Activated CD8-positive, alpha-beta memory T cell treated with anti-CD3 and anti-CD28 coated beads, Interleukin-2, amount 50 U/mL, for 48 hours (primary cell): ENCODE results near the gene CARF.
A peak's percentile ranks its signal among the peaks of the same experiment; 100 is the strongest.
"Not testable (repeated sequence)": the region's sequence is repeated elsewhere in the genome, so short reads cannot be mapped to it uniquely, and the experiment has no call there.

ENCODE experiments used
- DNase-seq: peaks from one replicate; pipeline ENCODE4 v3.0.0-alpha.2; 2020

Gene CARF

GRCh38 chr2:202934456-202934855 lies 22.4 kb downstream of the CARF start:
- DNase-seq = no peak

GRCh38 chr2:202938960-202939359 lies 26.9 kb downstream of the CARF start:
- DNase-seq = no peak

GRCh38 chr2:202941771-202942170 lies 29.7 kb downstream of the CARF start:
- no peak for DNase-seq

- no peak for DNase-seq
Measured at GRCh38 chr2:202944408-202944807, 32.3 kb downstream of the CARF start.

- DNase-seq = no peak
Measured at GRCh38 chr2:202944816-202945215, 32.7 kb downstream of the CARF start.

GRCh38 chr2:202945497-202945896 lies 33.4 kb downstream of the CARF start:
- DNase-seq = no peak

GRCh38 chr2:202949333-202949732 lies 37.3 kb downstream of the CARF start:
- DNase-seq = not testable (repeated sequence)

- DNase-seq = no peak
Measured at GRCh38 chr2:202950592-202950991, 38.5 kb downstream of the CARF start.

GRCh38 chr2:202960524-202960923 lies 48.4 kb downstream of the CARF start:
- DNase-seq = no peak

GRCh38 chr2:202963712-202964111 lies 51.6 kb downstream of the CARF start:
- DNase-seq = no peak

- no peak for DNase-seq
Measured at GRCh38 chr2:202965810-202966460, 53.9 kb downstream of the CARF start.

GRCh38 chr2:202969404-202969803 lies 57.3 kb downstream of the CARF start:
- DNase-seq = not testable (repeated sequence)

- no peak for DNase-seq
Measured at GRCh38 chr2:202976809-202977208, 64.7 kb downstream of the CARF start.

GRCh38 chr2:202982779-202983491 lies 70.9 kb downstream of the CARF start:
- DNase-seq = no peak

- no peak for DNase-seq
Measured at GRCh38 chr2:202989749-202990148, 77.7 kb downstream of the CARF start.

GRCh38 chr2:202990501-202990900 lies 78.4 kb downstream of the CARF start:
- no peak for DNase-seq

- not testable (repeated sequence) for DNase-seq
Measured at GRCh38 chr2:202997113-202997512, 85.0 kb downstream of the CARF start.

GRCh38 chr2:203002054-203002821 lies 90.2 kb downstream of the CARF start:
- DNase-seq = no peak

GRCh38 chr2:203003716-203004115 lies 91.6 kb downstream of the CARF start:
- DNase-seq = no peak

- DNase-seq = peak; percentile 98
Measured at GRCh38 chr2:203014456-203015199, 102.6 kb downstream of the CARF start, which contains the start of gene NBEAL1. NBEAL1 (plus strand) TSS chr2:203014875; CDS start chr2:203016385, 1,510 bp downstream.

- DNase-seq = no peak
Measured at GRCh38 chr2:203016716-203017115, 104.6 kb downstream of the CARF start.

- DNase-seq = no peak
Measured at GRCh38 chr2:203018181-203018580, 106.1 kb downstream of the CARF start.

GRCh38 chr2:203019142-203019541 lies 107.1 kb downstream of the CARF start:
- DNase-seq = no peak
